HG02798 (cell line): ENCODE data around the gene PTCSC3.

Experiments used
- ATAC-seq: cut with Tn5 transposase; IDR thresholded peaks from one replicate; pipeline ENCODE4 v1.9.1; 2021; ENCODE audit warnings: mild to moderate bottlenecking; ENCODE audit not compliant: unreplicated experiment, poor library complexity

The PTCSC3 gene

DNA sequence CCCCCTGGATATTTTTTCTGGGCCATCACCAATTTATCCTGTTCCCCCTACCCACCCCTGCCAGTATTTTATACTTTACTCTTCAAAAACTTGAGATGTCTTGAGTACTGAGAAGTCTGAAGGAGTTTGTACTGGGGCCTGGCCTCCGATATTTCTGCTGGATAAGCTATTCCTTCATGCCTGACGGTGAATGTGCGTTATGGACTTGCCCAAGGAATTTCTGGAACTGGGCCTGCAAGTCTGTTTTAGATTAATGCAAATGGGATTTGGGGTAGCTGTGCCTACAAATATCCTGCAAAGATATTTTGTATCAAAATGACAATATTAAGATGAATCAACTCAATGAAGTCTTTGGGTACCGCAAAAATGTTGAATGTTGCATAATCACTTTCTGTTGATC lies at the start of gene PTCSC3:
PTCSC3 (minus strand) TSS at position 199 of the 400 bp plus-strand sequence.
- no peak for ATAC-seq

GRCh38 chr14:36226164-36226563 lies 49.6 kb upstream of the PTCSC3 start:
- ATAC-seq, result no peak

- no peak for ATAC-seq
Observed at GRCh38 chr14:36224176-36224575, 47.7 kb upstream of the PTCSC3 start.

GRCh38 chr14:36223558-36223957 lies 47.0 kb upstream of the PTCSC3 start:
- no peak for ATAC-seq

DNA sequence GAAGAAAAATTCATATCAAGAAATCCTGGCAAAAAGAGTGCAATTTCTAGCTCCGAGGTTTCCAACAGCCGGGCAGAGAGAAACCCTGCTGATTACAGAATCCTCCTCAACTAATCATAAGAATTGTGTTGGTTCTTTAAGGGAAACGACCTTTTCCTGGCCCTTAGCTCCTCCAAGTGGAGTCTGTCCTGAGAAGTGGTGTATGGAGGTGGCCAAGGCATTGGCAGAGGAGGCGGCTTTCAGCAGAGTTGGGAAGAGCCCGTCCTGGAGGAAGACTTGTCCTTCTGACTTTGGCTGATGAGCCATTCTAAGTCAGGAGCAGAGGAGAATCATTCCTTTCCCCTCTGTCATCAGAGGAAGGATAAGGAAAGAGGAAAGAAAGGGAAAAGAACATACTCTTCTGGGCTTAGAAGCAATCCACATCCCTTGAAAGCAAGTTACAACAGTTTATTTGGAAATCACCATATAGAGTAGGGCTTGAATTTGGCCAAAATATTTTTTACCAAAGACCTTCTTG lies 46.5 kb upstream of the PTCSC3 start:
- ATAC-seq, result no peak

DNA sequence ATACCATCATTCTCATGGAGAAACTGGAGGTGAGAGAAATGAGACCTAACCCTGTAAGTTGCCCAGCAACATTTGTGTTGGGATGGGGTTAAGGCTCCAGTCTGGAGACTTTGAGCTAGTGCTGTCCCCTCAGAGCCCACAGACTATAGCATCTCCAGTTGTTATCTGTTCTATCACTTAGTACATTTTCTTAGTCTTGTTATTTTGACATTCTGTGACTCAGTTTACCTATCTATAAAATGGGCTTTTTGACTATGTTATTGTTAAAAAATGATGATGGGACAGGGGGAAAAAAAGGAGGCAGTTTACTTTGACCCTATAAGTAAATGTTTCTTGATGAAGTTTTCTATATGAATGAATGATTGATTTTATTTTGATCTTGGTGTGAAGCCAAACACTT lies 45.8 kb upstream of the PTCSC3 start:
- no peak for ATAC-seq

DNA sequence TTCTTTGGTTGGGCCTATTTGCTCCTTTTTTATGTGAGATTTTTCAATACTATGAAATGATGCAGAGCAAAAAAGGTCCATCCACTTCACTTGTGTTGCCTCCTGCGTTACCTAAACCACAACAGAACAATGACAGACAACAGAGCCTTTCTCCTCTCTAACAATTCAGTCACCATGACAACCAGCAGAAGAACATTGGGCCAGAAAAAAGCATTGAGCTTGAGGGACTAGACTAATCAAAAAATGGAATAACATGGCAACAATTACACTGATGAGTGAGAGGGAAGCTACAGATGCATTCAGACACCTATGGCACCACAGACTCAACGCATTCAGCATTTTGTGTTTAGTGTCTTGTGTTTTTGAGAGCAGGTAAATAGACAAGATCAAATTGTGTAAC lies 44.6 kb upstream of the PTCSC3 start:
- ATAC-seq, result no peak

DNA sequence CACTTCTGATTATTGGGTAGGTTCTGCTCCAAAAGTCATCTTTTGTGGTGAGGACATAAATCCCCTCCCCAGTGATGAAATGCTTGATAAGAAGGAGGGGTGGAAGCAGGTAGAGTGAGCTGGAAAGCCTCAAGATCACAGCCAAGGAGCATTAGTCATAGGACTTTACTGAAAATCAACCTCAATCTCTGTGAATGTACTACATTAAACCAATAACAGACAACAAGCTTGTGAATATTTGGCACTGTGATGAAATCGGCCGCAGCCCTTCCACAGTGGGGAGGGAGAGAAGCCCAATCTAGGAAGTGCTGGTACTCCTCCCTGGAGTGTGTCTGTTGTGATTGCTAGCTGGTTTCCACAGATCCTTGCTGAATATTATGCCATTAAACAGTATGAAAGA lies 41.2 kb upstream of the PTCSC3 start:
- ATAC-seq, result no peak

DNA sequence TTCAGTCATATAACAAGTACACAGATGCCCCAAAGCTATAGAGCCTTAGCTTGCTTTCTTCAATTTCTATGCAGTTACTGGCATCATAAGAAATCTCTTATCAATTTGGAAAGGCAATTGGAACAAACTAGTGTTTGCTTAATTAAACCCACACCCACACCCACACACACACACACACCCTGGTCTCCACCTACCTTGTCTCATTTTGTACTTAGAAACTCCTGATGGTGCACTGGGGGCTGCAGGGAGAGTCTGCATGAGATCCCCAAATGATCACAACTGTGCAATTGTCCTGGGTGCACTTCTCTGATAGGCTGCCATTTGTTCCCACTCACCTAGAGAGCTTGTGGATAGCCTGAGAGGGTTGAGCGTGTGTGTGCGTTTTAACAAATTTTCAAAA lies 40.5 kb upstream of the PTCSC3 start:
- no peak for ATAC-seq

GRCh38 chr14:36215217-36215598 lies 38.7 kb upstream of the PTCSC3 start:
- ATAC-seq, result no peak

DNA sequence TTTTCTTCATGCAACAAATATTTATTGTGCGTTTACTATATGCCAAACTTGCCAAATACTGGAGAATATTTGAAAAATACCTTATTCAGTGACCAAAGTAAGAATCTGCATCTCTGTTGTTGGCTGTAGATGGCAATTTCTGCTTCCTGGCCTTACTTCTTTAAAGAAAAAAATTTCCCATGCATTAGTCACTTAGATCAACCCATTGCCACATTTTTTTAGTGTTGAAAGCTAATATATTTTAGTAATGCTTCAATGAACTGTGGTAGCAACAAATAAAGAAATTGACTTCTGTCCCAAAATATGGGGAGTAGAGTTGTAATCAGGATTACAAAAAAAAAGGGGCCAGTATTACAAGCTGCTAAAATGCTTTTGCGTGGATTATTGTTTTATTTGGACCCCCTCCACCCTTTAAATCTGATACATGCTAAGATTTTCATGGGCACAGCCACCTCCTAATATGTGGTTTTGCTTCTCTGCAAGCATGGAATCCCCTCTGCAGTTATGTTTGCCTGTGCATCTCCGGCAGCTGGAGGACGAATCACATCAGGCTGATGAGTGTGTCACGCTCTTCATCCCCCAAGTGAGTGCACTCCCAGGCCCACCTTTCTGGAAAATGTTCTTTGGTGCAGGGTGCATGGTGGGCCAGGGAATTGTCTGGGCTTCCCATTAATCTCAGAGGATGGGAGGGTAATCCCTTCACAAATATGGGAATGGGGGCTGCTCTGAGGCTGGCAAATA lies 38.1 kb upstream of the PTCSC3 start:
- no peak for ATAC-seq

- ATAC-seq, result no peak
Observed at GRCh38 chr14:36212987-36213386, 36.5 kb upstream of the PTCSC3 start.

GRCh38 chr14:36212577-36212976 lies 36.1 kb upstream of the PTCSC3 start:
- ATAC-seq, result no peak

DNA sequence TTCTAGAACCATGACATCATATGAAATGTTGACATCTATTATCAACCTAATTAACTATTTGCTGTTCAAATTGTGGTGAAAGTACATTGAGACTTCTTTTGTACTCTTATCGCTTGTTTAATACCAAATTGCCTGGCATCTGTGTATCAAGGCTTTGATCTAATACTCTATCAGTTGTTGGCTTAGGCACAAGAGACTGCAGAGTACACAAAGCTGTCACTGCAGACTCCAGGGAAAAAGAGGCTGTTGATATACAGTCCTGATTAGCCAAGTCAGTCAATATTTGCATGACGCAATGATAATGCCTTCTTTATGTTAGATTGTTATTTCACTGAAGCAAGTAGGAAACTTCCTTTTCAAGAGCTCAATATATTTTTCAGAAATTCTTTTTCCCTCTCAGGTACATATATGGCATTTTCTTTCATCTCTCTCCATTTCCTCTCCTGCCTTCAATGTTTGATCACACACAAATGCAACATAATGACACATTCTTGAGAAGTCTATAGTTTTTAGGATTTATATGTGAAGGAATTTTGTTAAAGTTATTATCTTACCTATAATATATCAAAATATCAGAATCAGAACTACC lies 32.3 kb upstream of the PTCSC3 start:
- no peak for ATAC-seq

DNA sequence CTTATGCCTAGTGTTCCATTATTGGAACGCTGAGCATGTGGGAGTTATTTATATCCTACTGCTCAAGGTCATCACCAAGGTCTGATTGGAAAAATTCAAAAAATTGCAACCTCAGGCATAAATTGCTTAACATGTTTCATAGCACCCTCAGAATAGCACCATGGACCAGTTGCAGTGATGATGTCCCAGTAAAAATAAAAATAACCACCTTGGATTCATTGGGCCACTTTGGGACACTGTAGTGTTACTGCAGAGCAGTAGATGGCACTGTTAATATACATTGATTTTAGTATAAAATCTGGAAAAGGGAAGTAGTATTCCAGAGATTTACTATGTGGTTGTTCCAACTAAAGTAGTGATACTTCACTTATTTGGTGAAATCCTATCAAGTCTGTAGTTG lies 31.0 kb upstream of the PTCSC3 start:
- no peak for ATAC-seq

- ATAC-seq, result no peak
Observed at GRCh38 chr14:36204461-36205073, 28.0 kb upstream of the PTCSC3 start.

DNA sequence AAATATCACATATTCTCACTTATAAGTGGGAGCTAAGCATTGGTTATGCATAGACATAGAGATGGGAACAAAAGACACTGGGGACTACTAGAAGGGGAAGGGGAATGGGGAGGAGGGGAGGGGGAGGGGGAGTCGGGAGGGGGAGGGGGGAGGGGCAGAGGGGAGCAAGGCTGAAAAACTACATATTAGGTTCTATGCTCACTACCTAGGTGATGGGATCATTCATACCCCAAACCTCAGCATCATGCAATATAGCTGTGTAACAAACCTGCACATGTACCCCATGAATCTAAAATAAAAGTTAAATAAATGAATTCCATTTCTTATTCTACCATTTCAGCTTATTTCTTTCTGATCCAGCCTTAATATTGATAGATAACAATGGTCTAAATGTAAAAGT lies 21.9 kb upstream of the PTCSC3 start:
- no peak for ATAC-seq

DNA sequence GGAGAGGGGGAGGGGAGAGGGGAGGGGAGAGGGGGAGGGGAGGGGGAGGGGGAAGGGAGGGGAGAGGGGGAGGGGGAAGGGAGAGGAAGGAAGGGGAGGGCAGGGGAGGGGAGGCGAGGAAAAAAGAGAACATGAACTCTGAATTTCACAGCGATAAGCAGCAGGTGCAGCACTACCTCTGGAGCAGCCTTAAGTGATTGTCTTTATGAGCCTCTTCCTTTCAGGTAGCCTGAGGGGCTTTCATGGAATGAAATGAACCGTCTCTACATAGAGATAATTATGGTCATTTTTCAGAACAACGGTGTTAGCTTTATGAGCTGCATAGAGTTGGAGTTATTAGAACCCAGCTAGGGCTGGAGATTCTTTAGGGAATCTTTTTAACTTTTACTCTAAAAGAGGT lies 18.1 kb upstream of the PTCSC3 start:
- no peak for ATAC-seq

- no peak for ATAC-seq
Observed at GRCh38 chr14:36192530-36192929, 16.0 kb upstream of the PTCSC3 start.

DNA sequence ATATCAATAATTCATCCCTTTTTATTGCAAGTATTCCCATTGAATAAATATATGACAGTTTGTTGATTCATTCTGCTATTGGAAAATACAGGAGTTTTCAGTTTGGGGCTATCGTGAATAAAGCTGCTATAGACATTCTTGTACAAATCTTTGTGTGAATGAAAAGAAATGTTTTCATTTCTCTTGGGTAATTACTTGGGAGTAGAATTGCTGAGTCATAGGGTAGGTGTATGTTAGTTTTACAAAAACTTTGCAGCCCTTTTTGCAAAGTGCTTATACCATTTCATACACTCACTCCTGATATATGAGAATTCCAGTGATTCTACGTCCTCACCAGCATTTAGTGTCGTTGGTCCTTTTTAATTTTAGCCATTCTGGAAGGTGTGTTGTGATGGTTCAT lies 6.9 kb upstream of the PTCSC3 start:
- no peak for ATAC-seq

GRCh38 chr14:36181417-36181816 lies 4.9 kb upstream of the PTCSC3 start:
- ATAC-seq, result no peak

- ATAC-seq, result no peak
Observed at GRCh38 chr14:36177489-36177888, 967 bp upstream of the PTCSC3 start.
